DMS 273 (cell line): ENCODE data around the gene MRNIP.
"Not testable (repeated sequence)": the region's sequence is repeated elsewhere in the genome, so short reads cannot be mapped to it uniquely, and the experiment has no call there.

ENCODE experiments used
- DNase-seq: peaks from one replicate; lab custom pipeline; 2025; ENCODE audit not compliant: unreplicated experiment; lab: John Stamatoyannopoulos, UW

Gene MRNIP

GRCh38 chr5:179840766-179841165 is 17.9 kb downstream of the MRNIP start:
- DNase-seq, result no peak

GRCh38 chr5:179840321-179840720 is 18.3 kb downstream of the MRNIP start:
- DNase-seq, result no peak

- no peak for DNase-seq
Observed at GRCh38 chr5:179839328-179840256, 19.0 kb downstream of the MRNIP start.

GRCh38 chr5:179837076-179838011 is 21.3 kb downstream of the MRNIP start:
- no peak for DNase-seq

GRCh38 chr5:179836225-179837019 is 22.2 kb downstream of the MRNIP start:
- DNase-seq, result no peak

GRCh38 chr5:179834871-179835270 is 23.7 kb downstream of the MRNIP start:
- DNase-seq, result not testable (repeated sequence)

GRCh38 chr5:179834120-179834519 is 24.5 kb downstream of the MRNIP start:
- no peak for DNase-seq

GRCh38 chr5:179833709-179834070 is 24.9 kb downstream of the MRNIP start:
- DNase-seq, result no peak

- DNase-seq, result no peak
Observed at GRCh38 chr5:179833056-179833708, 25.4 kb downstream of the MRNIP start.

GRCh38 chr5:179832039-179832745 is 26.4 kb downstream of the MRNIP start:
- no peak for DNase-seq

- no peak for DNase-seq
Observed at GRCh38 chr5:179830818-179831468, 27.7 kb downstream of the MRNIP start.

GRCh38 chr5:179829732-179830435 is 28.7 kb downstream of the MRNIP start:
- no peak for DNase-seq

GRCh38 chr5:179828756-179829421 is 29.7 kb downstream of the MRNIP start:
- no peak for DNase-seq

- no peak for DNase-seq
Observed at GRCh38 chr5:179827680-179828079, 30.9 kb downstream of the MRNIP start.

- peak; percentile 50 for DNase-seq
Observed at GRCh38 chr5:179825655-179826182, 32.9 kb downstream of the MRNIP start.

- no peak for DNase-seq
Observed at GRCh38 chr5:179824745-179825112, 33.9 kb downstream of the MRNIP start.

GRCh38 chr5:179823937-179824744 is 34.5 kb downstream of the MRNIP start:
- no peak for DNase-seq
